Measurements from ENCODE around the gene ICE1.

ICE1 gene

DNA sequence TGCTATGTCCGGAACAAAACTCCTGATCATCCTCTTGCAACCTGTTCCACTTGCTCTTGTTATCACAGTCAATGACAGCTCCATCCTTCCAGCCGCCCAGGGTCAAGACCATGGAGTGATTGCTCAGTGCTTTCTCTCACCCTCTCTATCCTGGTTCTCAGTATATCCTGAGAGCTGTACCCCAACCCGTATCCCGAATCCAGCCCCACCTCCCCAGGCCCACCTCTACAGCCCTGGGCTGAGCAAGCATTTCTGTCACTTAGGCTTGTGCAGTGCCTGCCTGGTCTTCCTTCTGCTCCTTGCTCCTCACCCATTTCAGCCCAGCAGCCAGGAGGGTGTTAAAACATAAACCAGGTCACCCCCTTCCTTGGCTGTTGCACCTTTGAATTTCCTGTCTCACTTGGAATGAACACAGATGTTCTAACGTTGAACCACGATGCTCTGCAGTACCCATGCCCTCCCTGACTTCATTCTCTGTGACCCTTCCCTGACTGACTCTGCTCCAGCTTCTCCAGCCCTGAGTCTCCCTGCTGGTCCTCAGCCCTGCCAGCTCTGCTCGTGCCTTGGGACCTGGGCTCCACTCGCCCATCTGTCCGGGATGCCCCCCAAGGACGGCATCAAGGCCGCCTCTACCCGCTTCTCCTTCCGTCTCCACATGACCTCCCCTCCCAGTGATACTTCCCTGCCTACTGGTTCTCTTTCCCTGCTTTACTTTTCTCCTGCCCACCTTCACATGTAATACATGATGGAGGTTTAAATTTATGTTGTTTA, 110.0 kb downstream of the ICE1 start:
- Histone ChIP-seq H3K36me3 (ENCODE audit: control insufficient read depth in 1 of 2, insufficient read depth in 2 of 2, low read length in 2 of 2) (no peaks in the 10 kb centered on the region), H3K18ac (ENCODE audit: low read length) (no peak overlapping the region), H3K14ac (ENCODE audit: low read length) (no peak overlapping the region), H3K4me1 (ENCODE audit: control insufficient read depth in 1 of 2, insufficient read depth in 2 of 2, low read length in 2 of 2) (no peaks in the 10 kb centered on the region), H2AK5ac (ENCODE audit: low read length) (no peak overlapping the region), H4K8ac (ENCODE audit: low read depth, low read length) (no peak overlapping the region), H4K91ac (ENCODE audit: low read depth, low read length) (no peak overlapping the region), H2BK5ac (ENCODE audit: low read depth, low read length, poor library complexity) (no peak overlapping the region), H2BK12ac (ENCODE audit: low read length) (no peak overlapping the region), H3K79me2 (ENCODE audit: control insufficient read depth, insufficient read depth, low read length, poor library complexity) (no peaks in the 10 kb centered on the region), H2AFZ (ENCODE audit: insufficient read depth, low read length, poor library complexity) (no peak overlapping the region), H3K9ac (ENCODE audit: low read length) (no peak overlapping the region), H3K27ac (ENCODE audit: low read depth, low read length) (no peak overlapping the region), H2BK120ac (ENCODE audit: insufficient read depth, low read length, poor library complexity) (no peak overlapping the region), H3K4me2 (ENCODE audit: low read length) (no peak overlapping the region), H3K9me3 (ENCODE audit: insufficient read depth, low read depth, low read length) (peaks cover 3% of the 10 kb centered on the region), H3K23ac (ENCODE audit: low read length) (no peak overlapping the region), H3K4me3 (ENCODE audit: low read depth, low read length) (no peak overlapping the region), H3K79me1 (ENCODE audit: low read length) (no peaks in the 10 kb centered on the region), H4K12ac (ENCODE audit: low read depth, low read length) (no peak overlapping the region), H3K27me3 (ENCODE audit: insufficient read depth, low read length) (no peaks in the 10 kb centered on the region), H3K4ac (ENCODE audit: low read depth, low read length) (no peak overlapping the region)
- no CpG with 5 or more reads among the region's 13 CpGs for WGBS (ENCODE audit: extremely low coverage, insufficient coverage, insufficient read length)
- no peak for DNase-seq

DNA sequence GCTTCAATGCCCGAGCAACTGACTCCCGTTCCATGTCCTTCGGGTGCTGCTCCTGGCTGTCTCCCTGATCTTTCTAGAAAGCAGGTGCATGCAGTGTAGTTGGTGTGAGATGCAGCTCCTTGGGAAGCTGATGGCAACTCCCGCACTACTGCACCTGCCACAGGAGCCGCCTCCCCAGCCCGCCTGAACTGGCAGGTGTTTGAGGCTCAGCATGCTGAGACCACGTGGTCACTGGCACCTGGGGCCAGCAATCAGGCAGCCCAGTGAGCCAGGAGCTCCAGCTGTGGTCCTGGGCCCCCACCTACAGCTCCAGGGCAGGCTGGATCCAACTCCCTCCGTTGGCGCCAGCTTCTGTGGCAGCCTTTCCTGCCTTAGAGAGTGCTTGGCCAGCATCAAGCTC, 111.5 kb downstream of the ICE1 start:
- Histone ChIP-seq H3K36me3 (ENCODE audit: control insufficient read depth in 1 of 2, insufficient read depth in 2 of 2, low read length in 2 of 2) (no peaks in the 10 kb centered on the region), H3K4me2 (ENCODE audit: low read length) (no peak overlapping the region), H3K18ac (ENCODE audit: low read length) (no peak overlapping the region), H2BK5ac (ENCODE audit: low read depth, low read length, poor library complexity) (no peak overlapping the region), H2AK5ac (ENCODE audit: low read length) (no peak overlapping the region), H3K9ac (ENCODE audit: low read length) (no peak overlapping the region), H3K79me1 (ENCODE audit: low read length) (no peaks in the 10 kb centered on the region), H3K4me1 (ENCODE audit: control insufficient read depth in 1 of 2, insufficient read depth in 2 of 2, low read length in 2 of 2) (no peaks in the 10 kb centered on the region), H4K12ac (ENCODE audit: low read depth, low read length) (no peak overlapping the region), H3K9me3 (ENCODE audit: insufficient read depth, low read depth, low read length) (peaks cover 3% of the 10 kb centered on the region), H3K4ac (ENCODE audit: low read depth, low read length) (no peak overlapping the region), H3K27ac (ENCODE audit: low read depth, low read length) (no peak overlapping the region), H4K8ac (ENCODE audit: low read depth, low read length) (no peak overlapping the region), H3K14ac (ENCODE audit: low read length) (no peak overlapping the region), H3K79me2 (ENCODE audit: control insufficient read depth, insufficient read depth, low read length, poor library complexity) (no peaks in the 10 kb centered on the region), H2BK120ac (ENCODE audit: insufficient read depth, low read length, poor library complexity) (no peak overlapping the region), H2AFZ (ENCODE audit: insufficient read depth, low read length, poor library complexity) (no peak overlapping the region), H3K27me3 (ENCODE audit: insufficient read depth, low read length) (no peaks in the 10 kb centered on the region), H3K23ac (ENCODE audit: low read length) (no peak overlapping the region), H4K91ac (ENCODE audit: low read depth, low read length) (no peak overlapping the region), H2BK12ac (ENCODE audit: low read length) (no peak overlapping the region), H3K4me3 (ENCODE audit: low read depth, low read length) (no peak overlapping the region)
- DNase-seq, result no peak
- no CpG with 5 or more reads among the region's 9 CpGs for WGBS (ENCODE audit: extremely low coverage, insufficient coverage, insufficient read length)

DNA sequence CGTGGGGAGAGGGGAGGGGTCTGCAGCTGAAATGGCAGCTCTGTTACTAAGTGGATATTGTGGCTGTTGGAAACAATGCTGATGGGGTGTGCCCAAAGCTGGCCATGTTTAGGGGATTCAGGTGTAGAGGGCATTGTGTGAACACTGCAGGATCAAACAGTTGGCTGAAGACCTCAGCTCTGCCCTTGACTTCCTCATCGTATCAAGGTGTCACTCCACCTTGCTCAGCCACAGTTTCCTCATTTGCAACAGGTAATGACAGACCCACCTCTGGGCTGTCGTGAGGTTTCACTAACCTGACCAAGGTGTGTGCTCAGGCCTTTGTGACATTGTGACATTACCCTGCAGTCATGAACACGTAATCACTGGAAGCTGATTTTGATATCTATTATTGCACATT, 111.9 kb downstream of the ICE1 start:
- Histone ChIP-seq H3K36me3 (ENCODE audit: control insufficient read depth in 1 of 2, insufficient read depth in 2 of 2, low read length in 2 of 2) (no peaks in the 10 kb centered on the region), H3K14ac (ENCODE audit: low read length) (no peak overlapping the region), H3K18ac (ENCODE audit: low read length) (no peak overlapping the region), H2AFZ (ENCODE audit: insufficient read depth, low read length, poor library complexity) (no peak overlapping the region), H3K27me3 (ENCODE audit: insufficient read depth, low read length) (no peaks in the 10 kb centered on the region), H3K4ac (ENCODE audit: low read depth, low read length) (no peak overlapping the region), H3K9me3 (ENCODE audit: insufficient read depth, low read depth, low read length) (peaks cover 3% of the 10 kb centered on the region), H3K27ac (ENCODE audit: low read depth, low read length) (no peak overlapping the region), H3K79me2 (ENCODE audit: control insufficient read depth, insufficient read depth, low read length, poor library complexity) (no peaks in the 10 kb centered on the region), H2AK5ac (ENCODE audit: low read length) (no peak overlapping the region), H3K9ac (ENCODE audit: low read length) (no peak overlapping the region), H4K8ac (ENCODE audit: low read depth, low read length) (no peak overlapping the region), H3K4me3 (ENCODE audit: low read depth, low read length) (no peak overlapping the region), H2BK5ac (ENCODE audit: low read depth, low read length, poor library complexity) (no peak overlapping the region), H2BK120ac (ENCODE audit: insufficient read depth, low read length, poor library complexity) (no peak overlapping the region), H3K23ac (ENCODE audit: low read length) (no peak overlapping the region), H4K12ac (ENCODE audit: low read depth, low read length) (no peak overlapping the region), H4K91ac (ENCODE audit: low read depth, low read length) (no peak overlapping the region), H2BK12ac (ENCODE audit: low read length) (no peak overlapping the region), H3K4me1 (ENCODE audit: control insufficient read depth in 1 of 2, insufficient read depth in 2 of 2, low read length in 2 of 2) (no peaks in the 10 kb centered on the region), H3K4me2 (ENCODE audit: low read length) (no peak overlapping the region), H3K79me1 (ENCODE audit: low read length) (no peaks in the 10 kb centered on the region)
- no CpG with 5 or more reads among the region's 4 CpGs for WGBS (ENCODE audit: extremely low coverage, insufficient coverage, insufficient read length)
- no peak for DNase-seq

DNA sequence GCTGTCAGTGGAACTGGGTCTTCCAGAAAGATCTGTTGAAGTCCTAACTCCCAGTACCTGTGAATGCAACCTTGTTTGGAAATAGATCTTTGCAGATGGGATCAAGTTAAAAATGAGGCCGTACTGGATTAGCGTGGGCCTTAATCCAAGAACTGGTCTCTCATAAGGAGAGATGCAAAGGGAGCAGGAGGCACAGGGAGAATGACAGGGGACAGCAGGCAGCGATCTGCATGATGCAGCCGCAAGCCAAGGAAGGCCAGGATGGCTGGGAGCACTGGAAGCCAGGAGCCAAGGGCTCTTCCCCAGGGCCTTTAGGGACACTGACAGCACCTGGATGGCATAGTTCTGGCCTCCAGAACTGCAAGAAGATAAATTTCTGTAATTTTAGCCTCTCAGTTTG, 114.4 kb downstream of the ICE1 start:
- no peak overlapping the region for H3K4me2 ChIP-seq (ENCODE audit: low read length)
- H3K9me3 ChIP-seq (ENCODE audit: insufficient read depth, low read depth, low read length), result peaks cover 3% of the 10 kb centered on the region
- H3K36me3 ChIP-seq (ENCODE audit: control insufficient read depth in 1 of 2, insufficient read depth in 2 of 2, low read length in 2 of 2), result no peaks in the 10 kb centered on the region
- no peaks in the 10 kb centered on the region for H3K79me1 ChIP-seq (ENCODE audit: low read length)
- H3K4ac ChIP-seq (ENCODE audit: low read depth, low read length), result no peak overlapping the region
- no peak overlapping the region for H2BK5ac ChIP-seq (ENCODE audit: low read depth, low read length, poor library complexity)
- H3K79me2 ChIP-seq (ENCODE audit: control insufficient read depth, insufficient read depth, low read length, poor library complexity), result no peaks in the 10 kb centered on the region
- H2AFZ ChIP-seq (ENCODE audit: insufficient read depth, low read length, poor library complexity), result no peak overlapping the region
- no peak overlapping the region for H3K9ac ChIP-seq (ENCODE audit: low read length)
- H3K4me1 ChIP-seq (ENCODE audit: control insufficient read depth in 1 of 2, insufficient read depth in 2 of 2, low read length in 2 of 2), result no peaks in the 10 kb centered on the region
- WGBS (ENCODE audit: extremely low coverage, insufficient coverage, insufficient read length), result no CpG with 5 or more reads among the region's 4 CpGs
- no peak overlapping the region for H3K18ac ChIP-seq (ENCODE audit: low read length)
- no peak overlapping the region for H4K91ac ChIP-seq (ENCODE audit: low read depth, low read length)
- H2AK5ac ChIP-seq (ENCODE audit: low read length), result no peak overlapping the region
- H3K27me3 ChIP-seq (ENCODE audit: insufficient read depth, low read length), result no peaks in the 10 kb centered on the region
- H3K23ac ChIP-seq (ENCODE audit: low read length), result no peak overlapping the region
- no peak overlapping the region for H3K27ac ChIP-seq (ENCODE audit: low read depth, low read length)
- H3K14ac ChIP-seq (ENCODE audit: low read length), result no peak overlapping the region
- no peak for DNase-seq
- H2BK12ac ChIP-seq (ENCODE audit: low read length), result no peak overlapping the region
- no peak overlapping the region for H2BK120ac ChIP-seq (ENCODE audit: insufficient read depth, low read length, poor library complexity)
- no peak overlapping the region for H3K4me3 ChIP-seq (ENCODE audit: low read depth, low read length)
- H4K8ac ChIP-seq (ENCODE audit: low read depth, low read length), result no peak overlapping the region
- no peak overlapping the region for H4K12ac ChIP-seq (ENCODE audit: low read depth, low read length)
